ENCODE results near the gene PRKAG3. TPM values are rescaled to one million over a fixed set of nuclear protein-coding genes. Genes with fewer than 3 reads are reported as not detected.

Gene PRKAG3
- total RNA-seq, 1 donor from 2014 or later, result not detected

GRCh38 chr2:218839430-218839829, 7.8 kb upstream of the PRKAG3 start:
- Histone ChIP-seq H3K4me3 (ENCODE audit: low read depth, low read length) (no peak overlapping the region), H3K27me3 (ENCODE audit: control insufficient read depth, insufficient read depth, low read length) (peaks cover 3% of the 10 kb centered on the region), H3K36me3 (ENCODE audit: control insufficient read depth, insufficient read depth, low read length) (no peaks in the 10 kb centered on the region)
- no peak for DNase-seq (ENCODE audit: low read depth)
- TF ChIP-seq CTCF (IDR thresholded peaks at IDR 0.05; ENCODE audit: insufficient read depth, low read length, poor library complexity, severe bottlenecking), result no peak

GRCh38 chr2:218837495-218837894, 5.9 kb upstream of the PRKAG3 start:
- DNase-seq (ENCODE audit: low read depth), result no peak
- no peaks in the 10 kb centered on the region for H3K36me3 ChIP-seq (ENCODE audit: control insufficient read depth, insufficient read depth, low read length)
- no peak for TF ChIP-seq CTCF (IDR thresholded peaks at IDR 0.05; ENCODE audit: insufficient read depth, low read length, poor library complexity, severe bottlenecking)
- H3K4me3 ChIP-seq (ENCODE audit: low read depth, low read length), result no peak overlapping the region
- peaks cover 6% of the 10 kb centered on the region for H3K27me3 ChIP-seq (ENCODE audit: control insufficient read depth, insufficient read depth, low read length)

GRCh38 chr2:218834685-218835084, 3.1 kb upstream of the PRKAG3 start:
- Histone ChIP-seq H3K4me3 (ENCODE audit: low read depth, low read length) (no peak overlapping the region), H3K36me3 (ENCODE audit: control insufficient read depth, insufficient read depth, low read length) (no peaks in the 10 kb centered on the region), H3K27me3 (ENCODE audit: control insufficient read depth, insufficient read depth, low read length) (peaks cover 21% of the 10 kb centered on the region)
- no peak for DNase-seq (ENCODE audit: low read depth)
- no peak for TF ChIP-seq CTCF (IDR thresholded peaks at IDR 0.05; ENCODE audit: insufficient read depth, low read length, poor library complexity, severe bottlenecking)

- no peak overlapping the region for H3K4me3 ChIP-seq (ENCODE audit: low read depth, low read length)
- no peaks in the 10 kb centered on the region for H3K36me3 ChIP-seq (ENCODE audit: control insufficient read depth, insufficient read depth, low read length)
- TF ChIP-seq CTCF (IDR thresholded peaks at IDR 0.05; ENCODE audit: insufficient read depth, low read length, poor library complexity, severe bottlenecking), result no peak
- no peak for DNase-seq (ENCODE audit: low read depth)
- peaks cover 25% of the 10 kb centered on the region for H3K27me3 ChIP-seq (ENCODE audit: control insufficient read depth, insufficient read depth, low read length)
Observed at GRCh38 chr2:218833023-218833609, 1.5 kb upstream of the PRKAG3 start.

- no peak for TF ChIP-seq CTCF (IDR thresholded peaks at IDR 0.05; ENCODE audit: insufficient read depth, low read length, poor library complexity, severe bottlenecking)
- Histone ChIP-seq H3K36me3 (ENCODE audit: control insufficient read depth, insufficient read depth, low read length) (no peaks in the 10 kb centered on the region), H3K4me3 (ENCODE audit: low read depth, low read length) (no peak overlapping the region), H3K27me3 (ENCODE audit: control insufficient read depth, insufficient read depth, low read length) (peaks cover 26% of the 10 kb centered on the region)
- DNase-seq (ENCODE audit: low read depth), result no peak
Observed at GRCh38 chr2:218832520-218832919, 917 bp upstream of the PRKAG3 start.

GRCh38 chr2:218832081-218832480, 478 bp upstream of the PRKAG3 start:
- no peak for DNase-seq (ENCODE audit: low read depth)
- Histone ChIP-seq H3K4me3 (ENCODE audit: low read depth, low read length) (no peak overlapping the region), H3K36me3 (ENCODE audit: control insufficient read depth, insufficient read depth, low read length) (no peaks in the 10 kb centered on the region), H3K27me3 (ENCODE audit: control insufficient read depth, insufficient read depth, low read length) (peaks cover 29% of the 10 kb centered on the region)
- no peak for TF ChIP-seq CTCF (IDR thresholded peaks at IDR 0.05; ENCODE audit: insufficient read depth, low read length, poor library complexity, severe bottlenecking)

All from kidney epithelial cell (primary cell).